HG03280 (cell line): Measurements from ENCODE around the gene BCL11A.
"Not testable (repeated sequence)": the region's sequence is repeated elsewhere in the genome, so short reads cannot be mapped to it uniquely, and the experiment has no call there.

Source experiments
- ATAC-seq: cut with Tn5 transposase; IDR thresholded peaks from one replicate; pipeline ENCODE4 v1.9.1; 2021; ENCODE audit warnings: mild to moderate bottlenecking, moderate library complexity; ENCODE audit not compliant: unreplicated experiment

The BCL11A gene

DNA sequence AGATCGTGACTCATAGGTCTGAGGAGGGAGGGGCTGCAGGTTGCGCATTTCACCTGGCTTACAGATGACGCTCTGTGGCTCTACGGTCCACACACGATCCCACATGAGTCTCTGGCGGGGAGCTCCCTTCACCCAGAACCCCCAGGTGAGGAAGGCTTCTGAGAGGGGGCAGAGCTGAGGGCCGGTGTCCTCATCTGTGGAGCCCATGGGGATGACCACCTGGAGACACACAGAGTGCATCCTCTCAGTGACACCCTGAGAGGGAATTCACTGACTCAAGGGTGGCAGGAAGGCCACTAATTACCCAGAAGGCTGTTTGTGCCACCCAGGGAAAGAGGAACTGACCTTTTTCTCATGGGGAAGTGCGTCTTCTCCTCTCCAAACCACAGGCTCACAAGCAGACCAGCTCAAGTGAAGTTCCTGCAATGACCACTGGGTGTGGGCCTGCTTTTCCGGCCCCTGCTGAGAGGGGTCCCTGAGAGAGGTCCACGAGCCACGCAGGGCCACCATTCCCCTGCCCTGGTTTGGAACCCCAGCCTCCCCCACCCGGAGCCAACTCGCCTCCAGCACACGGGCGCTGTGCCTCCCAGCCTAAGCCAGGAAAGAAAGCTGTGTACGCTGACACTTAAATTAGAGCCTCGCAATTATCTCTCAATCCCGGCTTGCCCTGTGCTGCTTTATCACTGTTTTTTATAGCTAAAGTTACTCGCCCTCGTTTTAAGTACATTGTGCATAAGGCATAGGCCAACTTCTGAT lies 114.1 kb downstream of the BCL11A start:
- peak; percentile 99 for ATAC-seq

DNA sequence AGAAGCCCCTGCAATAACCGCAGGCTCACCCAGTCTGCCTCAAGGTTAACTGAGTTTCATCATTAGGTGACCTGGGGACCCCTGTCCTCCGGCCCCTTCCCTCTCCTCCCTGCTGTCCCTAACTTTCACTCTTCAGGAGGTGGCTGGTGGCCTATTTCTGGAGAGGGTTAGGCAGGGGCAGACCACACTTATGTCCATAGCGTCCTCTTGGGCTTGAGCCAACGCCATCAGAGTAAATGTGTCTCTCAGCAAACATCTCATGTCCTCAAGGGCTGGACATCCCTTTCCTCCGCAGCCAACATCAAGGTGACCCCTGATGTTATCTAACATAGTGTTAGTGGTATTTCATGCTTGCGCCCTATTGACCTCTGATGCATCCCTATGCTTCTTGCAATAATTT lies 114.8 kb downstream of the BCL11A start:
- ATAC-seq: no peak

DNA sequence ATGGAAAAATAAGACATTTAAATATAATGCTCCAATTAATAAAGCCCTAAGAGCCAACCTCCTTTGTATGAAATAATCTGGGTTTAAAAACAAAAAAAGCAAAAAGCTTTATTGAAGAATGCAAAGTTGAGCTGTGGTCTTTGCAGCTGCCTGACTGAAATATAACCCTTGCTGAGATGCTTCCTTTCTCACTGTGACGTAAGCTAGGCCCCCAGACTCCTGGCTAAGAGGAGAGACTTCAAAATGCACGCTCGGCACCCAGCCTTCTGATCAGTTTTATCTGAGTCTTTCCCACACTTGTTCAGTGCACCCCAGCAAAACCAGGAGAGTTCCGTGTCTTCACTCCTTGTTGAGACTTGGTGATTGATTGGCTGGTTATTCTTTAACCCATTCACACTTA lies 115.3 kb downstream of the BCL11A start:
- ATAC-seq: no peak

- no peak for ATAC-seq
These were observed 116.3 kb downstream of the BCL11A start for GRCh38 chr2:60437080-60437696.

GRCh38 chr2:60433018-60433596 lies 120.3 kb downstream of the BCL11A start:
- ATAC-seq: no peak

DNA sequence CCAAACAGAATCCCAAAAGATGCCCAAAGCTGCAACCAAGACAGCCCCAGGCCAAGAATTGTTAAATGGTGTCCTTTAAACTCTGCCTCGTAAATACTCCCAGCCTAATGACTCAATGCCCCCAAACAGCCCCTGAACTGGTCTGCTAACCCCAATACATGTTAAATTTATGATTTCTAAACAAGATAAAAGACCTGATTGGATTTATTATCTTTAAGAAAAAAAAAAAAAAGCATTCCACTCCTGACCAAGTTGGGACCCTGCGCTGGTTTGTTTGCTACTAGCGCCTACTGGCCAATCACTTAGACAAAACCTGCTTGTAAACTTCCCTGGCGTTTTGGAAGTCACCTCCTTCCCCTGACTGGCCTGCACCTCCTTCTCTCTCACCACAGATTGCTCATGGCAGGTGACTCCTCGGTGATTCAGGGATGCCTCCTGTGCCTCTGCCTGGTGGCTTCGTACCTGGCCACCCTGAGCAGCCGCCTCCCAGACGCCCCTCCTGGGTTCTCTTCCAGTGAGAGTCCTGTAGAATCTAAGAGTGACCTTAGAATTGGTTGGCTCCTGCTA lies 121.3 kb downstream of the BCL11A start:
- no peak for ATAC-seq

DNA sequence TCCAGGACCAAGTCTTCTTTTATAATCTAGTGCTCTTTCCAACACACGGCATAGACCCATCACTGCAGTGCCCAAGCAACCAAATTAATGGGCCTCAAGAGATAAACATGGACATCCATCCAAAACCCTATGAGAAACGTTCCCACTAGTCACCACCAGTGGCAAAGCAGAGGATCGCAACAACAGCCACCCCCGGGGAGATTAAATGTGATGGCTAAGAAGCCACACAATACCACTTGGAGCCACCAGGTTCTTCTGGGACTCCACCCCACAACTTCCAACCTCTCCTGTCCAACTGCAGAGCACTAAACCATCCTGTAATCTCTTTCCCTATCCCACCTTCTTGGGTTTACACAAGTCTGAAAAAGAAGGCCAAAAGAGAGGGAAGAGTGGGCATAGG lies 123.8 kb downstream of the BCL11A start:
- ATAC-seq: no peak

DNA sequence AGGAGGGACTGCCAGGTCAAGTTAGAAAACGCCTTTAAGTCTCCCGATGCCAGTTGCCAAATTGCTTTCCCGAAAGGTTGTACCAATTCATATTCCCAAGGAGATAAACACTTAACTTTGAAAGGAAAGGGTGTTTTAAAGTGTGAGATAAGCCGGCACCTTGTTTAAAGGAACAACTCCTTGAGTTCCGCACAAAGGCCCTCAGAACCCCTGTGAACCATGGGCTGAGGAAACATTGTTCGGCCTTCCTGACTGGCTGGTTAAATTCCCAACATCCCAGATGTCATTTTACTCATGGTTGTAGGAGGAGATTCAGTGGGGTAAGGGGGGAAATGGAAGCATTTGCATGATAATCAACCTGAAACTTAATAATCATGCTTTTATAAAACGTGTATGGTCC lies 126.6 kb downstream of the BCL11A start:
- ATAC-seq: no peak

GRCh38 chr2:60426341-60426740 lies 127.1 kb downstream of the BCL11A start:
- no peak for ATAC-seq

DNA sequence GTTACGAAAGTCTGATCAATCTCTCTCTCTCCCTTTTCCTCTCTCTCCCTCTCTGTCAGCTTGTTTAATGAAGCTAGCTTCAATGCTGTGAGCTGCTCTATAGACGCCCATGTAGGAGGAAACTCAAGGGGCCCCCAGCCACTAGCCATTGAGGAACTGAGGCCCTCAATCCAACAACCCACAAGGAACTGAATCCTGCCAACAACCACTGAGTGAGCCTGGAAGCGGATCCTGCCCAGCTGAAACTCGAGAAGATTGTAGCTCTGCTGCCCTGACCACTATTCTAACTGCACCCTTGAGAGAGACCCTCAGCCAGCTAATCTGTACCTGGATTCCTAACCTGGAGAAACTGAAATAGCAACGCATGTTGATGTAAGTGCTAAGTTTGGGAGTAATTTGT lies 129.2 kb downstream of the BCL11A start:
- ATAC-seq: no peak

DNA sequence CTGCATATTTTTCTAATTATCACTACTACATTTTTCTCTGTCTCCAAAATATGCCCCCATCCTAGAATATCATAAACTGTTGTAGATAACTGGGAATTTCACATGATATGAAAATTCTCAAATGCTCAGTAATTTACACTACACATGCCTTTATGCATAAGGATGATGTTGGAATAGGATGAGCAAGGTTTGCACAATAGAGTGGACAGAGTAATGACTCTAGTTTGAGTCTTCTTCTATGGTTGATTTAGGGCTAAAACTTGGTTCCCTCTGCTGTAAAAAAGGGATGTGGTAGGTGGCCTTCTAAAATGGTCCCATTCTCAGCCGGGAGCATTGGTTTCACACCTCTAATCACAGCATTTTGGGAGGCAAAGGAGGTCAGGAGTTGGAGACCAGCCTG lies 129.9 kb downstream of the BCL11A start:
- no peak for ATAC-seq

- ATAC-seq: no peak
These were observed 130.5 kb downstream of the BCL11A start for GRCh38 chr2:60422826-60423483.

DNA sequence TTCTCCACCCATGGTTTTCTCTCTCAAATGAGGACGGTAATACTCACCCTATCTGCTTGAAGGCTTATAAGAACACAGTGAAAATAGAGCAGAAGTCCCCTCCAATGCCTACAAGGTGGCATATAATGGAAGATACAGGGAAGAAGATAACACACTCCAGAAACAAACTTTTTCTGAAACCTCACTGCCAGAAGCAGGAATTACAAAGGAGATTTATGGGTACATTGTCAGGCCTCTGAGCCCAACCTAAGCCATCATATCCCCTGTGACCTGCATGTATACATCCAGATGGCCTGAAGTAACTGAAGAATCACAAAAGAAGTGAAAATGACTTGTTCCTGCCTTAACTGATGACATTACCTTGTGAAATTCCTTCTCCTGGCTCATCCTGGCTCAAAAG lies 136.2 kb downstream of the BCL11A start:
- ATAC-seq: not testable (repeated sequence)

- ATAC-seq: no peak
These were observed 137.0 kb downstream of the BCL11A start for GRCh38 chr2:60416221-60417008.

GRCh38 chr2:60415814-60416213 lies 137.6 kb downstream of the BCL11A start:
- no peak for ATAC-seq

DNA sequence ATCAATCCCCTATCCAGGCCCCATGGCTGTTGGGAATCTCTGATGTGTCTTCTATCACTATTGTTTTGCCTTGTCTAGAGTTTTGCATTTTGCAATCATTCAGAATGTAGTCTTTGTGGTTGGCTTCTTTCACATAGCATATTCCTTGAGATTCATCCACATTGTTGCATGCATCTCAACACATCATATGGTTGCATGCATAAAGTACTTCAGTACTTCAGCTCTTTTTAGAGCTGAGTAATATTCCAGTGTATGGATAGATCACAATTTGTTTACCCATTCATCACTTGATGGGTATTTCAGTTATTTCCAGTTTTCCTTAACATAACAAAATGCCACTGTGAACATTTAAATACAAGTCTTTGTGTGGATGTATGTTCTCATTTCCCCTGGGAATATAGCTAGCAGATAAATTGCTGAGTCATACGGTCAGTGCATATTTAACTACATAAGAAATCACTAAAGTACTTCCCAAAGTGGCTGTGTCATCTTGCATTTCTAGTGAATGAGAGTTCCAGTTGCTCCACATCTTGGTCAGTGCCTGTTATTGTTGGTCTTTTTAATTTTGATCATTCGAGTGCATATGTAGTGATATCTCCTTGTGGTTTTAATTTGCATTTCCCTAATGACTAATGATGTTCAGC lies 138.8 kb downstream of the BCL11A start:
- ATAC-seq: no peak

DNA sequence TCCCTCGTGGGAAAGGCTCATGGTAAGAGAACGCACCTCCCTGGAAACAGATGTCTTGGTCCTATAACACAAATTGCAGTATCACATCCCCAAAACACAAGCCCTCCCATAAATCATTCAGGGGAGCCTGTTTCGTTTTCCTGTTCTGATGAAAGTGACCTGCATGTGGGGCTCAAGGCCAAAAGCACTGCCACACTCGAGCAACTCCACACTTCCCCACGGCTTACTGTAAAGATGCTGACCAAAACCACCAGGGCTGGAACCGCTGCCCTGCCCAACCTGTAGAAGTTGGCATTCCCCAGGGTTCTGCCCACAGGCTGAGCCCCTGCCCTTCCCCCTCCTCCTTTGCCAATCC lies 139.7 kb downstream of the BCL11A start:
- ATAC-seq: no peak

DNA sequence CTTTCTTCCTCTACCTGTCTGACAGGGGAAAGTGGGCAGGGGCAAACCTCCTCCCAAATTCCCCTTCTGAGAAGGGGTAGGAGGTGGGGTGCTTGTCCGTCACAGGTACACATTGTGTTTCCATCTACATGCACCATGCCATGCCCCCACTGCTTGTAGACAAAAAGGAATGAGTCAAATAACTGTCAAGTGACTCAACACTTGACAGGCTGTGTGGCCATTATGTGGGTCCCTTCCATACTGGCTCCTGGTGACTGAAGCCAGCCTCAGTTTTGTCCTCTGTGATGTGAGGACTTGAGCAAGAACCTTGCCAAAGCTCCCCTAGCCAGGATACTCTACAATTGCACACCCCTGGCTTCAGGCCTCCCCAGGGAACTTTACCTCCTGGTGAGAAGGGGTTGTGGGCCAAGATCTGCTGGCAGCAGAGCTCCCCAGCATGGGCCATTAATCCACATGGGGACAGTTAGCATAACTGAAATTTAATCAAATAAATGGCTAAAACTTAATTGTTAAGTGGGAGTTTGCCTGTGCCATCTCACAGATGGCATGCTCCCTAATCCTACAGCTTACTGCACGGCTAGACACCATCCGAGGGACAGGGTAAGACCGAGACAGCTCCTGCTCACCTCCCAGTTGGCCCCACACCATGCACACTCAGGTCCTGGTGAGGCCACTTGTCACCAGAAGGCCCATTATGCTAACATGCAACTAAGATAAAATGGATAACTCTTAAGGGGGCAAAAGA lies 140.2 kb downstream of the BCL11A start:
- no peak for ATAC-seq

DNA sequence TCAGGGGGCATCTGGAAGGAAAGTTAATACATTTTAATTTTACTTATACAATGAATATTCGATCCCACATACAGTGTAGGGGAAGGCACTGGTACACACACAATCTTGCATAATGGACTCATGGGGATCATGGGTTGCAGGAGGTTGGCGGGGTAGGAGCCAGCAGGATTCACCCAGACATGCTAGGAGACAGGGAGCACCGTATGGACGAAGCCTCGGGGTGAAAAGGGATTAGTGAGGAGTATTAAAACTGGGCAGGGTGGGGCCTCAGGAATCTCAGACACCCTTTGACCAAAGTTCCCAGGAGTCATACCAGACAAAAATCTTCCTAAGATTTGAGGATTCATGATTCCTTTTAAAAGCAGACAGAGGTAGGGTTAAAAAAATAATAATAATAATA lies 140.8 kb downstream of the BCL11A start:
- ATAC-seq: no peak

GRCh38 chr2:60412027-60412426 lies 141.4 kb downstream of the BCL11A start:
- ATAC-seq: no peak
